SK-MEL-5 (cell line): ENCODE measurements around the gene SOBP. TPM values are rescaled to one million over a fixed set of nuclear protein-coding genes. Genes with fewer than 3 reads are reported as not detected.
A peak's percentile ranks its signal among the peaks of the same experiment; 100 is the strongest.

Experiments
- DNase-seq: peaks from one replicate; pipeline ENCODE4 v3.0.0-alpha.2; 2016; ENCODE audit warnings: low read depth, low spot score
- in situ Hi-C: cut with HindIII; loops from 2 replicates; pipeline ENCODE4 v1.10.0; 2016; ENCODE audit warnings: low sequenced_read_pairs, high pct_unique_total_duplicates, low pct_unique_long_range_greater_than_20kb
- total RNA-seq: library from RNA; depleted of rRNA; stranded (reverse); fragments of >200 nt; shearing (Covaris generic); gene quantifications from 2 replicates; pipeline ENCODE4 v1.2.3, GENCODE V29; 2014

Gene SOBP
- total RNA-seq, 1 experiment from 2014 or later: 2.4 TPM

GRCh38 chr6:107591346-107591745, 101.4 kb downstream of the SOBP start:
- in situ Hi-C loops: no loop called here

GRCh38 chr6:107592806-107593205, 102.9 kb downstream of the SOBP start:
- no peak for DNase-seq
- in situ Hi-C loops: no loop called here

More at GRCh38 chr6:107591346-107591745, 101.4 kb downstream of the SOBP start:
- no peak for DNase-seq

- in situ Hi-C loops: no loop called here
- DNase-seq: no peak
Measured at GRCh38 chr6:107594736-107595135, 104.8 kb downstream of the SOBP start.

- no peak for DNase-seq
- in situ Hi-C loops: no loop called here
Measured at GRCh38 chr6:107598091-107598490, 108.2 kb downstream of the SOBP start.

GRCh38 chr6:107599043-107599442, 109.1 kb downstream of the SOBP start:
- in situ Hi-C loops: no loop called here

GRCh38 chr6:107600121-107600520, 110.2 kb downstream of the SOBP start:
- in situ Hi-C loops: no loop called here
- DNase-seq: no peak

More at GRCh38 chr6:107599043-107599442, 109.1 kb downstream of the SOBP start:
- no peak for DNase-seq

- peak; percentile 16 for DNase-seq
- in situ Hi-C loops: no loop called here
Measured at GRCh38 chr6:107600936-107601335, 111.0 kb downstream of the SOBP start.

GRCh38 chr6:107601406-107601805, 111.5 kb downstream of the SOBP start:
- no peak for DNase-seq
- in situ Hi-C loops: no loop called here

- in situ Hi-C loops: no loop called here
Measured at GRCh38 chr6:107602321-107603005, 112.5 kb downstream of the SOBP start.

GRCh38 chr6:107603006-107603370, 113.1 kb downstream of the SOBP start:
- in situ Hi-C loops: no loop called here
- no peak for DNase-seq

More at GRCh38 chr6:107602321-107603005, 112.5 kb downstream of the SOBP start:
- DNase-seq: no peak

GRCh38 chr6:107604549-107604948, 114.6 kb downstream of the SOBP start:
- DNase-seq: no peak
- in situ Hi-C loops: no loop called here

- DNase-seq: no peak
- in situ Hi-C loops: no loop called here
Measured at GRCh38 chr6:107606407-107606806, 116.5 kb downstream of the SOBP start.

GRCh38 chr6:107607116-107607515, 117.2 kb downstream of the SOBP start:
- no peak for DNase-seq
- in situ Hi-C loops: no loop called here

GRCh38 chr6:107611094-107611810, 121.3 kb downstream of the SOBP start:
- in situ Hi-C loops: no loop called here
- no peak for DNase-seq

GRCh38 chr6:107612762-107613415, 123.0 kb downstream of the SOBP start:
- DNase-seq: no peak
- in situ Hi-C loops: no loop called here

- in situ Hi-C loops: no loop called here
- no peak for DNase-seq
Measured at GRCh38 chr6:107613651-107614379, 123.9 kb downstream of the SOBP start.

GRCh38 chr6:107614828-107615227, 124.9 kb downstream of the SOBP start:
- DNase-seq: no peak
- in situ Hi-C loops: no loop called here

GRCh38 chr6:107616775-107617174, 126.9 kb downstream of the SOBP start:
- in situ Hi-C loops: no loop called here
- no peak for DNase-seq
